ENCODE results near the gene CYS1.

DNA sequence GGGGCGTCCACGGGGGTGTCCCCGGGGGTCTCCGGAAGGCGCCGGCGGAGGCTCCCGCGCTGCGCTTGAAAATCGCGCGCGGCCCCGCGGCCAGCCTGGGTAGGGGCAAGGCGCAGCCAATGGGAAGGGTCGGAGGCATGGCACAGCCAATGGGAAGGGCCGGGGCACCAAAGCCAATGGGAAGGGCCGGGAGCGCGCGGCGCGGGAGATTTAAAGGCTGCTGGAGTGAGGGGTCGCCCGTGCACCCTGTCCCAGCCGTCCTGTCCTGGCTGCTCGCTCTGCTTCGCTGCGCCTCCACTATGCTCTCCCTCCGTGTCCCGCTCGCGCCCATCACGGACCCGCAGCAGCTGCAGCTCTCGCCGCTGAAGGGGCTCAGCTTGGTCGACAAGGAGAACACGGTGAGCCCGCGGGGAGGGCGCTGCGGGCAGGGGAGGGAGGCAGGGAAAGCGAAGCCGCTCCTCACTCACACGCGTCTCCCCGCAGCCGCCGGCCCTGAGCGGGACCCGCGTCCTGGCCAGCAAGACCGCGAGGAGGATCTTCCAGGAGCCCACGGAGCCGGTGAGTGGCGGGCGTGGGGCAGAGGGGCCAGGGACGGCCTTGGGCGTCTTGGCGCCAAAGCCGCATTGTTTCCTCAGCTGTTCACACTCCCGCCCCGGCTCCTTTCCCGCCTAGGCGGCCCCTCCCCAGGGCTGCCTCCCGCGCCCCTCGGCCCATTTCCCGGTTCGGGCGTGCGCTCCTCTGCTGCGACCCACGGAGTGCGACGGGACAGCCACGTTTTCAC lies 42.5 kb upstream of the CYS1 start, which contains the start of gene RRM2:
- TF ChIP-seq, protein P1, sequence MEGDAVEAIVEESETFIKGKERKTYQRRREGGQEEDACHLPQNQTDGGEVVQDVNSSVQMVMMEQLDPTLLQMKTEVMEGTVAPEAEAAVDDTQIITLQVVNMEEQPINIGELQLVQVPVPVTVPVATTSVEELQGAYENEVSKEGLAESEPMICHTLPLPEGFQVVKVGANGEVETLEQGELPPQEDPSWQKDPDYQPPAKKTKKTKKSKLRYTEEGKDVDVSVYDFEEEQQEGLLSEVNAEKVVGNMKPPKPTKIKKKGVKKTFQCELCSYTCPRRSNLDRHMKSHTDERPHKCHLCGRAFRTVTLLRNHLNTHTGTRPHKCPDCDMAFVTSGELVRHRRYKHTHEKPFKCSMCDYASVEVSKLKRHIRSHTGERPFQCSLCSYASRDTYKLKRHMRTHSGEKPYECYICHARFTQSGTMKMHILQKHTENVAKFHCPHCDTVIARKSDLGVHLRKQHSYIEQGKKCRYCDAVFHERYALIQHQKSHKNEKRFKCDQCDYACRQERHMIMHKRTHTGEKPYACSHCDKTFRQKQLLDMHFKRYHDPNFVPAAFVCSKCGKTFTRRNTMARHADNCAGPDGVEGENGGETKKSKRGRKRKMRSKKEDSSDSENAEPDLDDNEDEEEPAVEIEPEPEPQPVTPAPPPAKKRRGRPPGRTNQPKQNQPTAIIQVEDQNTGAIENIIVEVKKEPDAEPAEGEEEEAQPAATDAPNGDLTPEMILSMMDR (IDR thresholded peaks at IDR 0.05; ENCODE audit: low read length), result no peak
- no peak for TF ChIP-seq EZH2 (IDR thresholded peaks at IDR 0.05; ENCODE audit: borderline replicate concordance, low read length)

Data from OCI-LY1 (cell line).